Measurements from ENCODE around the gene PSMD12. TPM values are rescaled to one million over a fixed set of nuclear protein-coding genes. Genes with fewer than 3 reads are reported as not detected.
"Not testable (repeated sequence)": the region's sequence is repeated elsewhere in the genome, so short reads cannot be mapped to it uniquely, and the experiment has no call there.

The PSMD12 gene
- 50.6 TPM for total RNA-seq (ENCODE audit: insufficient read depth, low replicate concordance)

GRCh38 chr17:67366193-67367157 is at the start of gene PSMD12:
TSS of gene PSMD12 (minus strand) at chr17:67366577. CDS start at chr17:67366519, 58 bp downstream.
- peak; percentile 94 for DNase-seq (ENCODE audit: low spot score)

GRCh38 chr17:67415291-67415690 is 48.9 kb upstream of the PSMD12 start:
- no peak for DNase-seq (ENCODE audit: low spot score)

GRCh38 chr17:67414559-67414958 is 48.2 kb upstream of the PSMD12 start:
- no peak for DNase-seq (ENCODE audit: low spot score)

- DNase-seq (ENCODE audit: low spot score), result no peak
Measured at GRCh38 chr17:67414130-67414529, 47.8 kb upstream of the PSMD12 start.

GRCh38 chr17:67413388-67413787 is 47.0 kb upstream of the PSMD12 start:
- no peak for DNase-seq (ENCODE audit: low spot score)

- DNase-seq (ENCODE audit: low spot score), result no peak
Measured at GRCh38 chr17:67412941-67413340, 46.6 kb upstream of the PSMD12 start.

GRCh38 chr17:67412032-67412431 is 45.7 kb upstream of the PSMD12 start:
- DNase-seq (ENCODE audit: low spot score), result no peak

GRCh38 chr17:67411397-67411796 is 45.0 kb upstream of the PSMD12 start:
- no peak for DNase-seq (ENCODE audit: low spot score)

GRCh38 chr17:67408455-67408830 is 42.1 kb upstream of the PSMD12 start:
- not testable (repeated sequence) for DNase-seq (ENCODE audit: low spot score)

- no peak for DNase-seq (ENCODE audit: low spot score)
Measured at GRCh38 chr17:67403483-67403882, 37.1 kb upstream of the PSMD12 start.

GRCh38 chr17:67403065-67403464 is 36.7 kb upstream of the PSMD12 start:
- DNase-seq (ENCODE audit: low spot score), result no peak

GRCh38 chr17:67401598-67402504 is 35.5 kb upstream of the PSMD12 start:
- no peak for DNase-seq (ENCODE audit: low spot score)

- DNase-seq (ENCODE audit: low spot score), result no peak
Measured at GRCh38 chr17:67401106-67401505, 34.7 kb upstream of the PSMD12 start.

GRCh38 chr17:67400193-67400592 is 33.8 kb upstream of the PSMD12 start:
- DNase-seq (ENCODE audit: low spot score), result no peak

- no peak for DNase-seq (ENCODE audit: low spot score)
Measured at GRCh38 chr17:67399676-67400075, 33.3 kb upstream of the PSMD12 start.

- DNase-seq (ENCODE audit: low spot score), result peak; percentile 70
Measured at GRCh38 chr17:67393809-67394397, 27.5 kb upstream of the PSMD12 start.

GRCh38 chr17:67392111-67392510 is 25.7 kb upstream of the PSMD12 start:
- DNase-seq (ENCODE audit: low spot score), result no peak

- DNase-seq (ENCODE audit: low spot score), result peak; percentile 17
Measured at GRCh38 chr17:67390646-67391361, 24.4 kb upstream of the PSMD12 start.

- DNase-seq (ENCODE audit: low spot score), result no peak
Measured at GRCh38 chr17:67390006-67390645, 23.7 kb upstream of the PSMD12 start.

- no peak for DNase-seq (ENCODE audit: low spot score)
Measured at GRCh38 chr17:67388986-67389385, 22.6 kb upstream of the PSMD12 start.

- DNase-seq (ENCODE audit: low spot score), result not testable (repeated sequence)
Measured at GRCh38 chr17:67388536-67388935, 22.2 kb upstream of the PSMD12 start.

Data from umbilical cord (tissue), 2 donors.